Osteocyte (in vitro differentiated cells): ENCODE results near the gene DRAM1. TPM values are rescaled to one million over a fixed set of nuclear protein-coding genes. Genes with fewer than 3 reads are reported as not detected.

ENCODE experiments used
- DNase-seq: peaks from one replicate; pipeline ENCODE4 v3.0.0; 2021; ENCODE audit warnings: mixed read lengths; ENCODE audit not compliant: unreplicated experiment; ENCODE audit errors: extremely low spot score
- H3K27ac Mint-ChIP-seq: one replicate; pipeline ENCODE4 v1.8.0; 2021; ENCODE audit warnings: mild to moderate bottlenecking, mixed read lengths; ENCODE audit not compliant: unreplicated experiment
- H3K27me3 Mint-ChIP-seq: one replicate; pipeline ENCODE4 v1.8.0; 2021; ENCODE audit warnings: mixed read lengths; ENCODE audit not compliant: unreplicated experiment
- H3K36me3 Mint-ChIP-seq: one replicate; pipeline ENCODE4 v1.8.0; 2021; ENCODE audit warnings: mixed read lengths; ENCODE audit not compliant: unreplicated experiment
- H3K4me1 Mint-ChIP-seq: one replicate; pipeline ENCODE4 v1.8.0; 2021; ENCODE audit warnings: mixed read lengths; ENCODE audit not compliant: unreplicated experiment
- H3K4me3 Mint-ChIP-seq: one replicate; pipeline ENCODE4 v1.8.0; 2021; ENCODE audit warnings: mild to moderate bottlenecking, moderate library complexity, mixed read lengths; ENCODE audit not compliant: unreplicated experiment
- H3K9me3 Mint-ChIP-seq: one replicate; pipeline ENCODE4 v1.8.0; 2021; ENCODE audit warnings: mixed read lengths; ENCODE audit not compliant: unreplicated experiment
- CTCF ChIP-seq: fragments of 200-600 bp; sonication (generic); IDR thresholded peaks from 2 replicates; pipeline ENCODE4 v1.5.0; 2021; ENCODE audit warnings: antibody characterized with exemption, mild to moderate bottlenecking, moderate library complexity
- long read RNA-seq: library from polyadenylated mRNA; unstranded; transcript quantifications from one replicate; pipeline ENCODE4 v2.0.0, GENCODE V29; 2021
- total RNA-seq: library from RNA; stranded (reverse); gene quantifications from 2 replicates; pipeline ENCODE4 v1.2.1, GENCODE V29; 2021

The DRAM1 gene, protein sequence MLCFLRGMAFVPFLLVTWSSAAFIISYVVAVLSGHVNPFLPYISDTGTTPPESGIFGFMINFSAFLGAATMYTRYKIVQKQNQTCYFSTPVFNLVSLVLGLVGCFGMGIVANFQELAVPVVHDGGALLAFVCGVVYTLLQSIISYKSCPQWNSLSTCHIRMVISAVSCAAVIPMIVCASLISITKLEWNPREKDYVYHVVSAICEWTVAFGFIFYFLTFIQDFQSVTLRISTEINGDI
- total RNA-seq: 18.2 and 20.0 TPM in 2 replicates
- long read RNA-seq, transcript DRAM1-201 (7 exons, 3,519 nt): major isoform, 10 of 57 reads
- long read RNA-seq, partial matches to known transcripts: 40 of 57 reads
- long read RNA-seq, other reads (novel, unspliced or antisense): 5 of 57 reads

- Mint-ChIP-seq H3K27ac (peak within 1 kb of the TSS; percentile 95), H3K9me3 (no peaks in the 10 kb centered on the region), H3K4me3 (peak within 1 kb of the TSS; percentile 93), H3K27me3 (no peaks in the 10 kb centered on the region), H3K4me1 (peaks cover 26% of the 10 kb centered on the region), H3K36me3 (no peaks in the 10 kb centered on the region)
- peak; percentile 96 for DNase-seq
- TF ChIP-seq CTCF: no peak
Measured at GRCh38 chr12:101876861-101877805, at the start of gene DRAM1. DRAM1 (plus strand) TSS chr12:101877580; CDS start chr12:101877790, 210 bp downstream.

DNA sequence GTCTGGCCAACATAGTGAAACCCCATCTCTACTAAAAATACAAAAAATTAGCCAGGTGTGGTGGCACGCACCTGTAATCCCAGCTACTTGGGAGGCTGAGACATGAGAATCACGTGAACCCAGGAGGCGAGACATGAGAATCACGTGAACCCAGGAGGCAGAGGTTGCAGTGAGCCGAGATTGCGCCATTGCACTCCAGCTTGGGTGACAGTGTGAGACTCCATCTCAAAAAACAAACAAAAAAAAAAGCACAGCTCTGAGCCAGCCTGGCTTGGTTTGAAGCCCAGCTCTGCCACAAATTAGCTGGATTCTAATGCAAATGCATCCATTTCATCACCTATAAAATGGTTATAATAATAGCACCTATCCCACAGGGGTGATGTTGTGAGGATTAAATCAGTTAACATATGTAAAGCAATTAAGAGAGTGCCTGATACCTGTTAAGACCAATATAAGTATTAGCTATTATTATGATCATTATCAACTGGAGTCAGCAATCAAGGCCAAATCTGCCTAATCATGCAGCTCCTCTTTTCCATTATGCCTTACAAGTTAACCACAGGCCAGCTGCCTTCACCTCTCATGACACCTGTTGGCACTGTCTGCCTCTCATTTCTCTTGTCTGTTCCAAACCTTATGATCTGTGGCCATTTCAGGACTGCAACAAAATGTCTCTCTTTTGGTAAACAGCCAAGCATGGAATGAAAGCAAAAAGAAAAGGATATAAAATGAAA is 48.8 kb upstream of the DRAM1 start:
- no peak for TF ChIP-seq CTCF
- Mint-ChIP-seq H3K9me3 (no peaks in the 10 kb centered on the region), H3K36me3 (no peaks in the 10 kb centered on the region), H3K4me1 (peaks cover 17% of the 10 kb centered on the region), H3K27me3 (no peaks in the 10 kb centered on the region), H3K27ac (no peak overlapping the region), H3K4me3 (no peak overlapping the region)
- DNase-seq: no peak

GRCh38 chr12:101829639-101830366 is 47.6 kb upstream of the DRAM1 start:
- no peak for DNase-seq
- Mint-ChIP-seq H3K36me3 (no peaks in the 10 kb centered on the region), H3K9me3 (no peaks in the 10 kb centered on the region), H3K27ac (peak overlapping the region; percentile 75), H3K4me1 (peaks cover 15% of the 10 kb centered on the region), H3K4me3 (peak overlapping the region; percentile 92), H3K27me3 (no peaks in the 10 kb centered on the region)
- no peak for TF ChIP-seq CTCF

DNA sequence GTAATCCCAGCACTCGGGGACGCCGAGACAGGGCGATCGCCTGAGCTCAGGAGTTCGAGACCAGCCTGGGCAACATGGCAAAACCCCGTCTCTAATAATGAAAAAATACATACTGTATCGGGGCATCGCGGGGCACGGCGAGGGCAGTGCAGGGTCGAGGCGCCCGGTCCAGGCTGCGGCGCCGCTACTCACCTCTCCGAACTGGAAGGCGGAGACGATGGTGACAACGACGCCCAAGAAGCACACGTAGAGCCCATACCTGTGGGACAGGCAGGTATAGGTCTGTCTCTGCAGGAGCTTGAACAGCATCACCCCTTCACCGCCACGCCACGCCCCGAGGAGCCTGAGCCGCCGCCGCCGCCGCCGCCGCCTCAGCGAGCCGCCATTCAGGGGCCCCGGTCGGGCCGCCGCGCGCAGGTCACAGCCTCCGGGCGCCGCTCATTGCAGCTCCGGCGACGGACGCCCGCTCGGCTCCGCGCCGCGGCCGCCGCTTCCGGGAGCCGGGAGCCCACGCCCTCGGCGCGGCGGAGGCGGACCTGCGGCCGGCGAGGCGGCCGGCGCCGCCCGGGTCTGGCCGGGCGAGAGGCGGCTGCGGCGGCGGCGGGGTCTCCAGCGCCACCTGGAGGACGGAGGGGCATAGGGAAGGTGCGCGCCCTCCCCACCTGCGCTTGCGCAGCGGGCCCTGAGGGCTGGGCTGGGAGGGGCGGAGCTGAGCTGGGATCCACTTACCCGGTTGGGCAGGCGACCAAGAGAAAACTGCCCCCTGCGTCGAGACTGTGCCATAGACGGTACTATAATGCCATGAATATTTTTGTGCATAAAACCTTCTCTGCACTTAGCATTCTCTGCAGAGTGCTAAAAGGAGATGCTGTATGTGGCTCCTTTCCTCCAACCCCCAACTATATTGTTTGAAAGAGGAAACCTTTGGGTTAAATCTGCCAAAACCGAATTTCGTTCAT is 46.7 kb upstream of the DRAM1 start, which contains the start of gene GNPTAB:
TSS of gene GNPTAB (minus strand) at position 593 of the 959 bp plus-strand sequence. CDS start at position 309, 284 bp downstream.
- peak; percentile 98 for DNase-seq
- TF ChIP-seq CTCF: peak; percentile 77
- Mint-ChIP-seq H3K4me1 (peaks cover 15% of the 10 kb centered on the region), H3K27ac (peak within 1 kb of the TSS; percentile 75), H3K36me3 (no peaks in the 10 kb centered on the region), H3K27me3 (no peaks in the 10 kb centered on the region), H3K9me3 (no peaks in the 10 kb centered on the region), H3K4me3 (peak within 1 kb of the TSS; percentile 92)
